ENCODE data around the gene GPR162. TPM values are rescaled to one million over a fixed set of nuclear protein-coding genes. Genes with fewer than 3 reads are reported as not detected.

The GPR162 gene
- polyA plus RNA-seq, 1 donor from 2014 or later: 82.8 TPM

DNA sequence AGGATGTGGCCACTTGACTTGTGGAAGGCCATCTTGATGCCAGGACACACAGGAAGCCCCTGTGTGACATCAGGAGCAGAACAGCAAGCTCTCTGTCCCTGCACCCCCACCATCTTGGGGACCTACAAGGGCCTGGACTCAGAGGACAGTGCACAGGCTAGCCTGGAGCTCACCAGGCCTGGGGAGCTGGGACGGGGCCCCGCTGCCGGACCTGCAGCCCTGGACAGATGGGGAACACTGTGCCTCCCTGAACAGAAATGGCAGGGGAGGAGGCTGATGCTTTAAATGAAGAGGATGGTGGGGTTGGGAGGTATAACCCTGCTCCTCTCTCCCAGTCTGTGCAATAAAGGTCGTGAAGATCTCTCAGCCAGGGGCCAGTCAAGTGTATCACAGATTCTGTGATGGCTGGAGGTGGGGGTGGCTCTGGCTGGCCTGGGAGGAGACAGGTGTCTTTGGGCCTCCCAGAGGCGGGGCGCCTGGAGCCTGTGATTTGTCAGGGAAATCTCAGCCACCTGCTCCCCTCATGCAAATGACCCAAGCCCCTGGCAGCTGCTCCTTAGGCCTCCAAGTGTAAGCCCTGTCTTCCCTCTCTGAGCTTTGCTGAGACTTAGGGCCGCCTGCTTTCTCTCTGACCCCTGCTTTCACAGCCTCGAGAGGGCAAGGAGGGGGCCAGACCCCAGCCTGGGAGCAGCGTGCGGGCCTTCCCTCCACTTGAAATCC is 18.0 kb downstream of the GPR162 start:
- H3K27ac ChIP-seq (ENCODE audit: low read length): no peak overlapping the region

DNA sequence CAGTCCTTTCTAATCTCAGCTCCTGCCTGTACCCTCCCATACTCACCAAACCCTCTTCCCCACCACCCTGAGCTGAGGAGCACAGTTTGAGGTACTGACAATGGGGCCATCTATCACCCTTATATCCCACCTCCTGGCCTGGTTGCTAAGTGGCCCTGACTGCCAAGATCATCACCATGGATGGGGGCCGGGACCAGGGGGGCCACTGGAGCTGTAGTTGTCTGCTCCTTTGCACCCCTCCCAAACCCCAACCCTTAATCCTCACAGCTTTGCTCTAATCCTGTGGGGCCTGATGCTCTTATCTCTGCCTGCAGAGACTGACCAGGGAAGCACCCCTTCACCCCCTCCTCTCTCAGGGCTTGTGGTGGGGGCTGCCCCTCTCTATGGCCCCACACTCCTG is 18.7 kb downstream of the GPR162 start:
- Histone ChIP-seq H4K20me1 (ENCODE audit: insufficient read depth) (no peaks in the 10 kb centered on the region), H3K9ac (ENCODE audit: low read length) (no peak overlapping the region), H3K9me2 (ENCODE audit: insufficient read depth, low read length) (no peaks in the 10 kb centered on the region), H3K9me3 (ENCODE audit: low read length) (no peaks in the 10 kb centered on the region), H3K79me2 (replicated peaks; ENCODE audit: insufficient read depth, low read length) (no peaks in the 10 kb centered on the region), H3F3A (ENCODE audit: insufficient read depth, low read length, poor library complexity, severe bottlenecking) (no peaks in the 10 kb centered on the region), H3K36me3 (ENCODE audit: insufficient read depth, low read length) (no peaks in the 10 kb centered on the region), H3K27me3 (ENCODE audit: insufficient read depth, low read depth, low read length) (no peaks in the 10 kb centered on the region), H3K4me3 (ENCODE audit: low read length) (no peak overlapping the region), H3K27ac (ENCODE audit: low read length) (no peak overlapping the region), H2AFZ (ENCODE audit: low read depth, low read length) (no peak overlapping the region), H3K4me2 (ENCODE audit: low read length) (no peak overlapping the region)
- TF ChIP-seq TAF1 (IDR thresholded peaks at IDR 0.05; ENCODE audit: low read depth): no peak
- TF ChIP-seq EZH2 (IDR thresholded peaks at IDR 0.05; ENCODE audit: borderline replicate concordance, insufficient read depth, low read length, poor library complexity, severe bottlenecking): no peak
- TF ChIP-seq RAD21 (conservative IDR thresholded peaks at IDR 0.05): no peak
- no peak for TF ChIP-seq EP300 (conservative IDR thresholded peaks at IDR 0.05; ENCODE audit: poor library complexity, severe bottlenecking)
- TF ChIP-seq, protein P1, sequence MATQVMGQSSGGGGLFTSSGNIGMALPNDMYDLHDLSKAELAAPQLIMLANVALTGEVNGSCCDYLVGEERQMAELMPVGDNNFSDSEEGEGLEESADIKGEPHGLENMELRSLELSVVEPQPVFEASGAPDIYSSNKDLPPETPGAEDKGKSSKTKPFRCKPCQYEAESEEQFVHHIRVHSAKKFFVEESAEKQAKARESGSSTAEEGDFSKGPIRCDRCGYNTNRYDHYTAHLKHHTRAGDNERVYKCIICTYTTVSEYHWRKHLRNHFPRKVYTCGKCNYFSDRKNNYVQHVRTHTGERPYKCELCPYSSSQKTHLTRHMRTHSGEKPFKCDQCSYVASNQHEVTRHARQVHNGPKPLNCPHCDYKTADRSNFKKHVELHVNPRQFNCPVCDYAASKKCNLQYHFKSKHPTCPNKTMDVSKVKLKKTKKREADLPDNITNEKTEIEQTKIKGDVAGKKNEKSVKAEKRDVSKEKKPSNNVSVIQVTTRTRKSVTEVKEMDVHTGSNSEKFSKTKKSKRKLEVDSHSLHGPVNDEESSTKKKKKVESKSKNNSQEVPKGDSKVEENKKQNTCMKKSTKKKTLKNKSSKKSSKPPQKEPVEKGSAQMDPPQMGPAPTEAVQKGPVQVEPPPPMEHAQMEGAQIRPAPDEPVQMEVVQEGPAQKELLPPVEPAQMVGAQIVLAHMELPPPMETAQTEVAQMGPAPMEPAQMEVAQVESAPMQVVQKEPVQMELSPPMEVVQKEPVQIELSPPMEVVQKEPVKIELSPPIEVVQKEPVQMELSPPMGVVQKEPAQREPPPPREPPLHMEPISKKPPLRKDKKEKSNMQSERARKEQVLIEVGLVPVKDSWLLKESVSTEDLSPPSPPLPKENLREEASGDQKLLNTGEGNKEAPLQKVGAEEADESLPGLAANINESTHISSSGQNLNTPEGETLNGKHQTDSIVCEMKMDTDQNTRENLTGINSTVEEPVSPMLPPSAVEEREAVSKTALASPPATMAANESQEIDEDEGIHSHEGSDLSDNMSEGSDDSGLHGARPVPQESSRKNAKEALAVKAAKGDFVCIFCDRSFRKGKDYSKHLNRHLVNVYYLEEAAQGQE (IDR thresholded peaks at IDR 0.05; ENCODE audit: borderline replicate concordance): no peak
- TF ChIP-seq, protein P2, sequence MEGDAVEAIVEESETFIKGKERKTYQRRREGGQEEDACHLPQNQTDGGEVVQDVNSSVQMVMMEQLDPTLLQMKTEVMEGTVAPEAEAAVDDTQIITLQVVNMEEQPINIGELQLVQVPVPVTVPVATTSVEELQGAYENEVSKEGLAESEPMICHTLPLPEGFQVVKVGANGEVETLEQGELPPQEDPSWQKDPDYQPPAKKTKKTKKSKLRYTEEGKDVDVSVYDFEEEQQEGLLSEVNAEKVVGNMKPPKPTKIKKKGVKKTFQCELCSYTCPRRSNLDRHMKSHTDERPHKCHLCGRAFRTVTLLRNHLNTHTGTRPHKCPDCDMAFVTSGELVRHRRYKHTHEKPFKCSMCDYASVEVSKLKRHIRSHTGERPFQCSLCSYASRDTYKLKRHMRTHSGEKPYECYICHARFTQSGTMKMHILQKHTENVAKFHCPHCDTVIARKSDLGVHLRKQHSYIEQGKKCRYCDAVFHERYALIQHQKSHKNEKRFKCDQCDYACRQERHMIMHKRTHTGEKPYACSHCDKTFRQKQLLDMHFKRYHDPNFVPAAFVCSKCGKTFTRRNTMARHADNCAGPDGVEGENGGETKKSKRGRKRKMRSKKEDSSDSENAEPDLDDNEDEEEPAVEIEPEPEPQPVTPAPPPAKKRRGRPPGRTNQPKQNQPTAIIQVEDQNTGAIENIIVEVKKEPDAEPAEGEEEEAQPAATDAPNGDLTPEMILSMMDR (IDR thresholded peaks at IDR 0.05; ENCODE audit: poor library complexity, severe bottlenecking): no peak
- no peak for TF ChIP-seq POLR2AphosphoS5 (IDR thresholded peaks at IDR 0.05)
- no peak for TF ChIP-seq MXI1 (conservative IDR thresholded peaks at IDR 0.05; ENCODE audit: poor library complexity, severe bottlenecking)
- no peak for TF ChIP-seq SMC3 (conservative IDR thresholded peaks at IDR 0.05; ENCODE audit: poor library complexity)

More for the DNA sequence above, 18.0 kb downstream of the GPR162 start:
- H3K36me3 ChIP-seq (ENCODE audit: insufficient read depth, low read length): no peaks in the 10 kb centered on the region
- no peaks in the 10 kb centered on the region for H3F3A ChIP-seq (ENCODE audit: insufficient read depth, low read length, poor library complexity, severe bottlenecking)
- no peak overlapping the region for H3K4me3 ChIP-seq (ENCODE audit: low read length)
- H3K9ac ChIP-seq (ENCODE audit: low read length): no peak overlapping the region
- TF ChIP-seq EP300 (conservative IDR thresholded peaks at IDR 0.05; ENCODE audit: poor library complexity, severe bottlenecking) (no peak), TAF1 (IDR thresholded peaks at IDR 0.05; ENCODE audit: low read depth) (no peak), EZH2 (IDR thresholded peaks at IDR 0.05; ENCODE audit: borderline replicate concordance, insufficient read depth, low read length, poor library complexity, severe bottlenecking) (no peak), POLR2AphosphoS5 (IDR thresholded peaks at IDR 0.05) (no peak), RAD21 (conservative IDR thresholded peaks at IDR 0.05) (no peak), MXI1 (conservative IDR thresholded peaks at IDR 0.05; ENCODE audit: poor library complexity, severe bottlenecking) (no peak), SMC3 (conservative IDR thresholded peaks at IDR 0.05; ENCODE audit: poor library complexity) (no peak)
- TF ChIP-seq, protein P1 (IDR thresholded peaks at IDR 0.05; ENCODE audit: borderline replicate concordance): no peak
- TF ChIP-seq, protein P2 (IDR thresholded peaks at IDR 0.05; ENCODE audit: poor library complexity, severe bottlenecking): no peak
- no peaks in the 10 kb centered on the region for H3K79me2 ChIP-seq (replicated peaks; ENCODE audit: insufficient read depth, low read length)
- H3K27me3 ChIP-seq (ENCODE audit: insufficient read depth, low read depth, low read length): no peaks in the 10 kb centered on the region
- H3K4me2 ChIP-seq (ENCODE audit: low read length): no peak overlapping the region
- H4K20me1 ChIP-seq (ENCODE audit: insufficient read depth): no peaks in the 10 kb centered on the region
- no peak overlapping the region for H2AFZ ChIP-seq (ENCODE audit: low read depth, low read length)
- no peaks in the 10 kb centered on the region for H3K9me3 ChIP-seq (ENCODE audit: low read length)
- H3K9me2 ChIP-seq (ENCODE audit: insufficient read depth, low read length): no peaks in the 10 kb centered on the region

Measured in neural cell (in vitro differentiated cells).